Motor neuron (in vitro differentiated cells): ENCODE data around the gene MYBPC3. TPM values are rescaled to one million over a fixed set of nuclear protein-coding genes. Genes with fewer than 3 reads are reported as not detected.
A peak's percentile ranks its signal among the peaks of the same experiment; 100 is the strongest.

Experiments used
- ATAC-seq, 8 experiments: fragments of 200-7000 bp; cut with Tn5 transposase; replicated peaks in 6 of 8; 2 replicates each; pipeline ENCODE4 v1.8.0; 2021; ENCODE audit warnings: mild to moderate bottlenecking in 8 of 8, moderate library complexity in 8 of 8
- H3K27ac ChIP-seq, 2 donors: fragments of 250-450 bp; sonication (Bioruptor Pico); 2 replicates each; pipeline ENCODE4 v1.9.0; 2021; ENCODE audit warnings: antibody characterized with exemption in 2 of 2, mild to moderate bottlenecking in 2 of 2, moderate library complexity in 1 of 2
- H3K4me1 ChIP-seq, 2 donors: fragments of 250-450 bp; sonication (Bioruptor Pico); replicated peaks in 1 of 2; 2 replicates each; pipeline ENCODE4 v1.6.1; 2021; ENCODE audit warnings: antibody characterized with exemption in 2 of 2, mild to moderate bottlenecking in 2 of 2, moderate library complexity in 1 of 2
- H3K4me3 ChIP-seq, 5 donors: fragments of 250-450 bp; sonication (Bioruptor Pico); 2 replicates each; pipeline ENCODE4 v1.9.0; 2021; ENCODE audit warnings: antibody characterized with exemption in 5 of 5, mild to moderate bottlenecking in 5 of 5, moderate library complexity in 4 of 5
- WGBS, 10 experiments: fragments of 450-650 bp; shearing (Covaris generic); methylation state at CpG; one replicate each; pipeline ENCODE4 v1.0.0; 2022; 5-methylcytosine and 5-hydroxymethylcytosine counted together
- in situ Hi-C, 9 experiments: fragments of 400-800 bp; cut with MboI; loops; one replicate each; pipeline ENCODE4 v1.15.0; 2021; ENCODE audit warnings: low sequenced_read_pairs in 9 of 9, low pct_unique_long_range_greater_than_20kb in 2 of 9; ENCODE audit not compliant: unreplicated experiment in 9 of 9
- total RNA-seq, 8 experiments: library from RNA; unstranded; fragments of 300-600 nt; gene quantifications; 2 replicates each; pipeline versions ENCODE4 v1.2.3 to v1.2.4, GENCODE V29; 2022

The MYBPC3 gene
- total RNA-seq, result under 1 TPM in 3 of 8 experiments, not detected in 5; 0.04 to 0.09 (median 0.05) TPM

DNA sequence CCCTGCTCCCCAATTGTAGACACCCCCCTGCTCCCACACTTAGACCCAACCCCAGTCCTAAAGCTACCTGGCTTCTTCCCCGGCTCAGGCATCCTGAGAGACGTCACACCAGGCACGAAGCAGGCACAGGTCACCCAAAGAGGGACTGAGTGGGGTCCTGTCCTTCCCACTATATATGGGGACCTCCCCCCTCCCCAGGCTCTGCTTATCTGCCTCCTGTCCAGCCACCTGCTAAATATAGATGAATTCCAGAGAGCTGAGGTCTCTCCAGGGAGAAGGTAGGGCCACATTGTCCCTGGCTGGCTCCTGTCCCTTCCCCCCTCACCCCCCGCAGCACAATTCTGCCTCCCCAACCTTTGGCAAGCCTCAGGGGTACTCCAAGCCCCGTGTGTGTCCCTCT is at the start of gene MYBPC3:
MYBPC3 (minus strand) TSS at position 147 of the 400 bp plus-strand sequence; CDS start at position 92, 55 bp downstream.
- in situ Hi-C loops, result no loop called here
- ATAC-seq, result no peak
- no peak within 1 kb of the TSS for H3K27ac ChIP-seq
- peaks cover 5 to 6% of the 10 kb centered on the region in 2 donors for H3K4me1 ChIP-seq
- WGBS, 10 experiments, result 20 to 100% methylated on average over 1 of the region's 5 CpGs; no CpG with 5 or more reads in 8 of the 10 experiments
- no peak within 1 kb of the TSS for H3K4me3 ChIP-seq

DNA sequence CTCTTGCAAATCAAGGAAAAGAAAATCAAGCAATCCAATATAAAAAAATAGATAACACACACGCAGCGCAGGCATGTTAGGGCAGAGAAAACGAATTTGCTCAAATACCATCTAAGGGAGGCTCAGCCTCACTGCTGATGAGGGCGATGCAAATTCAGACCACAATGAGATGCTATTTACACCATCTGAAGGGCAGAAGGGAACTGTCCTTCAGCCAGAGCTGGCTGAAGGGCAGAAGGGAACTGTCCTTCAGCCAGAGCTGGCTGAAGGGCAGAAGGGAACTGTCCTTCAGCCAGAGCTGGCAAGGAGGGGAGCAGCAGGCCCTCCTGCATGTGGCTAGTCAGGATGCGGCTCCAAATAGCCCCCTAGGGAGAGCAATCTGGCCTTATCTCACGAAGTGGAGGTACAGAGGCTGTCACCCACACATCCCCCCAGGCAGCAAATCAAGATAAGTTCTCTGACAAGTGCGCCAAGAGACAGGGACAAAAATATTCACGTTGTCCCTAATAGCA is 48.3 kb upstream of the MYBPC3 start:
- Histone ChIP-seq H3K4me1 (peaks cover 15 to 19% of the 10 kb centered on the region in 2 donors), H3K4me3 (peak overlapping the region in 1 of 5 donors; percentile 31), H3K27ac (peak overlapping the region; percentile 4 to 7)
- in situ Hi-C loops, result loop anchor here in 1 of 9 experiments (25.0 kb wide), 1 partner anchor 161 kb away; the partner anchor contains the start of genes CELF1 and PTPMT1
- ATAC-seq, result peak; percentile 44 to 85 (median 82)
- WGBS, 10 experiments, result 0 to 74% (median 41%) methylated on average over 1 to 7 of the region's 8 CpGs; no CpG with 5 or more reads in 2 of the 10 experiments

DNA sequence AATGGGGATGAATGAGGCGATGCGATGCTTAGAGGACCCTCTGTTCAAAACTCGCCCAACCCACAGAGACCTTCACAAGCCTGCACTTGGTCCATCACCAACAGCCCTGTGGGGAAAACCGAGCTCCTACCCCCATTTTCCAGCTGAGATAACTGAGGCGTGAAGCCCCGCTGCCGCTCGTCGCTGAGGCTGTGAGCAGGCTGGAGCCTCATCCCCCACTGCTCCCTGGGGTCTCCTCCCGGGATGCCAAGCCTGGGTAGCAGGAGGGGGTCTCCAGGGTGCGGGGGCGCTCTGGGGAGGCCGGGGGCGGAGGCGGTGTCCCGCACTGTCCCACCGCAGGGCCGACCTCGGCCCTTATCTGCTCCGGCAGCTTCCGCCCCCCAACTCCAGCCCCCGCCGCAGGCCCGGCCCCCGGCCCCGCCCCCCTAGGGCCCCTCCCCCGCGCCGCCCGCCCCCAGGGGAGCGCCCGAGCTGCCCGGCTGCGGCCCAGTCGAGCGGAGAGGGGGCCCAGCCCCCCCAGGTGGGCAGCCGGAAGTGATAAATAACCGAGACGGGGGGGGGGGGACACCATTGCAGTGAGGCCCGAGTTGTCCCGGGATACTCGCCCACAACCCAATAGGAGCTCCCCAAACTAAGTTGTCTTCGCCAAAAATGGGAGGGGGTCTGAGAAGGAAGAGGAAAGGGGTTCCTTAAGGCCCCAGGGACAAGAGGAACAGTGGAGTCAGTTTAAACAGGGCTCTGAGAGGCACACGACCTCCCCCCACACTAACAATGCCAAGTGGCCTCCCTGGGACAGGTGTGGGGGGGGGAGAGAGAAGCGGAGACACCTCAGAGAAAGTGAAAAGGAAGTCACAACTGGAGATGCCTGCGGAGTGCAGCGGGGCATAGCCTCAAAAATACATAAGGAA is 47.6 kb upstream of the MYBPC3 start:
- WGBS, 10 experiments, result 0 to 56% (median 25%) methylated on average over 1 to 7 of the region's 47 CpGs; no CpG with 5 or more reads in 1 of the 10 experiments
- ATAC-seq, result peak; percentile 21 to 74 (median 53)
- H3K27ac ChIP-seq, result peak overlapping the region; percentile 4 to 38
- H3K4me1 ChIP-seq, result peaks cover 15 to 19% of the 10 kb centered on the region in 2 donors
- peak overlapping the region in 3 of 5 donors; percentile 4 to 31 (median 16) for H3K4me3 ChIP-seq
- in situ Hi-C loops, result loop anchor here in 1 of 9 experiments (25.0 kb wide), 1 partner anchor 162 kb away; the partner anchor contains the start of genes CELF1 and PTPMT1

DNA sequence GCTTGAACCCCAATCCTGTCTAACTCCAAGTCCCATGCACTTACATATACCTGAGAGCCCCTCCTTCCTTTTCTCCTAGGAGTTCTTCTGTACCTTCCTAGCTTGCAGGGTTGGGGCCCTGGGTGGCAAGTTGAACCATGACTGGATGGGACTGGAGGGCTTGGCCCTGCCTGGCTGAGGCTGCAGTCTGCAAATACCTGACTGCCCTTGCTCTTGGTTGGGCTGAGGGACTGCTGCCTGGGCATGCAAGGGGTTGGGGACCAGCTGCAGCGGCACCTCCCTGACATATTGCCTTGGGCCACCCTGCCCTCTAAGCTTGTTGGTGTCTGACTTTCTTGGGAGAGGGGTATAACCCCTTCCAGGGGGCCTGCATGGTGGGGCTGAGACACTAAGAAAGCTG is 46.0 kb upstream of the MYBPC3 start:
- no peak for ATAC-seq
- in situ Hi-C loops, result no loop called here
- Histone ChIP-seq H3K4me3 (no peak overlapping the region), H3K4me1 (peaks cover 17 to 19% of the 10 kb centered on the region in 2 donors), H3K27ac (no peak overlapping the region)
- WGBS, 10 experiments, result 67 to 100% (median 100%) methylated on average over 1 of the region's 1 CpG; no CpG with 5 or more reads in 7 of the 10 experiments

DNA sequence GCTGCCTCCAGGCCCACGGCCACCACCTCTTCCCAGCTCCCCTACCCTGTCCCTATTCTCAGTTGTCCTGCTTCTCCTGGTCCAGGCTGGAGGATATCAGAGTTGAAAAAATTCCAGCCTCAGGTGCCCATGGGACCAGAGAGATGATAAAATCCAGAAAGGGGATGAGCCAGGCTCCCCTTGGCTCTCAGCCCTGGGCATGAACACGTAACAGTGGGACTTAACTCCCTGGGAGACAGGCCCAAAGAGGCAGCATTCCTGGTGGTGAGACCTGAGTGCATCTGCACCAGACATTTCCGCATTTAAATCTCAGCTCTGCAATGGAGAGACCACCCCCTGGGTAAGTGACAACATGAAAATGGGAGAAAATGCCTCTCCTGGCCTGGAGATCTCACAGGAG is 45.5 kb upstream of the MYBPC3 start:
- H3K27ac ChIP-seq, result no peak overlapping the region
- in situ Hi-C loops, result no loop called here
- 67 to 100% (median 83%) methylated on average over 1 to 3 of the region's 3 CpGs; no CpG with 5 or more reads in 5 of the 10 experiments for WGBS, 10 experiments
- H3K4me3 ChIP-seq, result no peak overlapping the region
- peaks cover 19% of the 10 kb centered on the region in 2 donors for H3K4me1 ChIP-seq
- no peak for ATAC-seq

DNA sequence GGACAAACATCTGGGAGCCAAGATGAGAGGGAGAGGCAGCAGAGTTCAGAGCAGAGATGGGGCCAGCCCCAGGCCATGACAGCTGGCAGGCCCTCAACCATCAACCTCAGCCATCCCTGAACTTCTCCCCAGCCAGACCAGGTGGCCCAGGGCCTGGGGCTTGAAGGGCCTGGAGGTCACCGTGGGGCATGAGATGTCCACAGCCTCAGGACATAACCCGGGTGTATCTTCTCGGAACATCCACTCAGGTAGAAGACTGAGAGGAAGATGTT is 43.5 kb upstream of the MYBPC3 start:
- peaks cover 13 to 19% of the 10 kb centered on the region in 2 donors for H3K4me1 ChIP-seq

DNA sequence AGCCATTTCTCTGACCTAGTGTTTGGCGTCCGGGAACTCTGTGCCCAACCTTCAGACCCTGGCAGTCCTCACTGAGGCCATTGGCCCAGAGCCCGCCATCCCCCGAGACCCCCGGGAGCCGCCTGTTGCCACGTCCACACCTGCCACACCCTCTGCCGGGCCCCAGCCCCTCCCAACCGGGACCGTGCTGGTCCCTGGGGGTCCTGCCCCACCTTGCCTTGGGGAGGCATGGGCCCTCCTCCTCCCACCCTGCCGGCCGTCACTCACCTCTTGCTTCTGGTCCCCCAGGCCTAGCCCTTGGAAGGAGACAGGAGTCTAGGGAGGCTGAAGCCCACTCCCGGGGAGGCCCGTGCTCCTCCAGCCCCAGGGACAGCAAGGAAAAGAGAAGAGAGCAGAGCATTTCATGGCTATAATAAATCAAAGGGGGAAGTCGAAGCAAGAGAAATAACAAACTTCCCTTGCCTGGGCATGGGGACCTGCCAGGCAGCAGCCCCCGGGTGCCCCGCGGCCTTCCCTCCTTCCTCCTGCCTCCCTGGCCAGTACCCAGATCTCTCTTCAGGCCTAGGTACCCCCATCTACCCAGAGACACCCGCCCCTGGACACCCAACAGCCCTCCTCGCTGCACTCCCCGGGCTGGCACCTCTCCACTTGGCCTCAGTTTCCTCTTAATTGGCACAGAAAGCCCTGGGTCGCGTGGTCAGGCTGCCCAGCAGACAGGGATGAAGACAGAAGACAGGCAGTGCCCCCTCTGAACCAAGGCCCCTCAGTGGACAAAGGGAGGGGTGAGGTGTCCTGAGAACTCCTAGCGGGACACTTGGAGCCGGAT is 42.9 kb upstream of the MYBPC3 start:
- Histone ChIP-seq H3K27ac (no peak overlapping the region), H3K4me1 (peaks cover 8 to 16% of the 10 kb centered on the region in 2 donors), H3K4me3 (no peak overlapping the region)
- in situ Hi-C loops, result no loop called here
- no peak for ATAC-seq
- 40 to 100% (median 92%) methylated on average over 1 to 4 of the region's 25 CpGs; no CpG with 5 or more reads in 6 of the 10 experiments for WGBS, 10 experiments

More for the DNA sequence above, 43.5 kb upstream of the MYBPC3 start:
- in situ Hi-C loops, result no loop called here
- no peak for ATAC-seq
- Histone ChIP-seq H3K27ac (no peak overlapping the region), H3K4me3 (no peak overlapping the region)
- WGBS, 10 experiments, result 90 to 100% (median 93%) methylated on average over 2 to 3 of the region's 3 CpGs; no CpG with 5 or more reads in 7 of the 10 experiments

DNA sequence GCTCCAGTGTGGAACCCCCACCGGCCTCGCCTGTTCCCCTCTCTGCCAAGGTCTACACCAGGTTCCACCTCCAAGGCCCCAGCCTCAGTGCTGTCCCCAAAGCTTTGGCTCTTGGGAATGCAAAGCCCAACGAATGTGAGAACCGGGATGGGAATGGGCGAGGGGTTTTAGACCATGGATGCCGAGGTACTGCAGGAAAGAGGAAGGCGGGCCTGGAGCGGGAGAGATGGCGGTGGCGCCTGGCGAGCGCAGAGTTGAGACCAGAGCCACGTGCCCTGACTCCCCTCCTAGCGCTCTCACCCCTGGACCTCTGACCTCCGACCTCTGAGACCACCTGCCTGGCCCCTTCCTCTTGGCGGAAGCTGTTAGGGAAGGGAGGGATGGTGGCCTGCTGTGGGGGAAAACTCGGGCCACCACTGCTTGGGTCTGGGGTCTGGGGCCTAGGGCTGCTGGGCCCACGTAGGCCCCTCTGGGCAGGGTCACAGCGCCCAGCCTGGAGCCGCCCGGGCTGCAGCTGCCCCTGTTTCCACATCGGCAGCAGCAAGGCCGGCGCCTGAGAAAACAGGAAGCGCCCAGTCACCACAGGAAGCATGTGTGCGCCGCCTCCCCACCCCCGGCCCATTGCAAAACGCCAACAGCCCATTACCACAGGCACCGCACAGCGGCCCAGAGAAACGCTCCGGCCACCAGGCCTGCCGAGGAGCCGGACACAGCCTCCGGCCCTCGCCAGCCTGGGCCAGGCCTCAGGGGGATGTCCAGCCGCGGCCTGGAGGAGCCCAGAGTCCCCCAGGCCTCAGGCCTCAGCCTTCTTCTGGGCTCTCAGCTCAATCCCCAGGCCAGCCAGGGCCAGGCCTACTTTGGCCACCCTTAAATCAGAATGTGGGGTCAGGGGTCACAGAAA is 42.1 kb upstream of the MYBPC3 start:
- no peak for ATAC-seq
- WGBS, 10 experiments, result 60 to 93% (median 87%) methylated on average over 1 to 12 of the region's 39 CpGs; no CpG with 5 or more reads in 5 of the 10 experiments
- Histone ChIP-seq H3K27ac (no peak overlapping the region), H3K4me3 (no peak overlapping the region), H3K4me1 (peaks cover 0 to 8% of the 10 kb centered on the region in 2 donors)
- in situ Hi-C loops, result no loop called here

DNA sequence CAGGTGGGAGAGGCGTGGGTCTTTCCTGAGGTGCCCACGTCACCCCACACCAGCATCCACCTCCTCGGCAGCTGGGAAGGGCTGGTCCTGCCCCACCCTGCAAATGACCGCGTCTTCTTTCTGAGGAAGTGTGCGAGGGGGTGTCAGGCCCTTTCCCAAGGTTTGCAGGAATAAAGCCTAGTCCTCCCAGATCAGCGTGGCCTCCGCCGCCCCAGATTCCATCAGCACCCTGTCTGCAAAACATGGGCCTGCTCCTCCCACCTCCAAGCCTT is 41.5 kb upstream of the MYBPC3 start:
- ATAC-seq, result no peak
- Histone ChIP-seq H3K4me3 (no peak overlapping the region), H3K4me1 (peaks cover 0 to 4% of the 10 kb centered on the region in 2 donors), H3K27ac (no peak overlapping the region)
- in situ Hi-C loops, result no loop called here
- WGBS, 10 experiments, result 80 to 100% (median 97%) methylated on average over 1 to 4 of the region's 9 CpGs; no CpG with 5 or more reads in 6 of the 10 experiments

DNA sequence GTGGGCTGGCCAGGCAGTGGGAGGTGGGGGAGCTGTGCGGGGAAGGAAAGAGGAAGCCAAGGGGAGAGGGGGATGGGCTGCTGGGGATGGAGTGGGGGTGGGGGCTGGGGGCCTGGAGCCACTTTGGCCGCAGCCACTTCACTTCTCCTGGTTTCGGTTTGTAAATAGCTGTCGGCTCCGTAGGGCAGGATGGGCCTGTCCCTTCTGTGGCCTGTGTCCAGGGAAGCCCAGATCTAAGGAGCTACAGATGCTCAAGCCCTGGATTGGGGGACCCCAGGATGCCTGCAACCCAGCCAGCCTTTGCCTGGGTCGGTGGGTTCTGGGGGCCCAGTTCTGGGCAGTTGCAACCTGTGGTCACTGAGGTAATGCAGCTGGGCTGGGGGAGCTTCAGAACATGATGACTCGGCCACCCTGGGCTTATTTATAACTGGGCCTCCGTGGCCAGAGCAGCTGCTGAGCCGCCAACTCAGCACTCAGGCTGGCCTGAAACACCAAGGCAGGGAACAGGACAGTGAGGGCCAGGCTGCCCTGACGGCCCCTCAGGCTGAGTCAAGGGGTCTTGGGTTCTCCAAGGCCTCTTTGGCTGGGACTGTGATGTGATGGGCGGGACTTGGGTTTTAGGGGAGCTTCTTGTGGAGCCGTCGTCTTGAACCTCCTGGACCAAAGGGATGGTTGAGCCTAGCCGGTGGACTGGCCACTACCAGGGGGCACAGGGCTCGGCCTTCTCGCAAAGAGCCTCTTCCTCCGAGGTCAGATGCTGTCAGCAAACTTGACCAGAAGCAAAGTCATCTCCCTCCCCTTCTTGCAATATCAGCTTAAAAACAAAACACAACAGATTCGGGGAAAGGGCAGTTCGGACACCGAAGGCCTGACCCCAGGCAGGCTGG is 40.9 kb upstream of the MYBPC3 start:
- Histone ChIP-seq H3K4me1 (peaks cover 0 to 4% of the 10 kb centered on the region in 2 donors), H3K4me3 (no peak overlapping the region), H3K27ac (peak overlapping the region in 1 of 2 donors; percentile 3)
- WGBS, 10 experiments, result 40 to 100% (median 80%) methylated on average over 1 to 5 of the region's 20 CpGs; no CpG with 5 or more reads in 5 of the 10 experiments
- ATAC-seq, result peak in 7 of 8 experiments; percentile 61 to 88 (median 84)
- in situ Hi-C loops, result no loop called here

DNA sequence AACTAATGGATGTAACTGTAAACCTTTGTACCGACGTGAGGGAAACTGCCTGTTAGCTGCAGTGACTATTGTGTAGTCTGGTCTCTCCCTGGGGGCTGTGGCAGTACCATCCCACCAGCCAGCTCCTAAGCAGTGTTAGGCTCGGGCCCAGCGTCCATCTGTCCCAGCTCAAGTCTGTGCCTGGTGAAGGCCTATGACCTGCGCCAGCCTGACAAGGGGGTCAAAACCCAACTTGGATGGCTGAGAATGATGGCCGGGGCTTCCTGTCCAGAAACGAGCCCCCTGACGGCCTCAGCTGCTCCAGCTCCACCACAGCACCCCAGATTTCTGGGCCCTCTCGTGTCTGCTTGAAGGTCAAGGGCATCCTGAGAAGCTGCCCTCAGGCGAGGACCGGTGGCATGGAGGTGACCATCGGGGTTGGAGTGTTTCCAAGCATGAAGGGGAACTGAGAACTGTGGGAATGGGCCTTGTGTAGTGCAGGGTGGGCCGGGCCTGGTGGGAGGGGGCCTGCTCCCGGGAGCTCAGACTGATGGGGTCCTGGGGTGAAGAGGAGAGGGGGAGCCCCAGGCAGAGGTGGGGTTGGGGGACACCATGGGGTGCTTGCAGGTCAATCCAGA is 40.2 kb upstream of the MYBPC3 start:
- Histone ChIP-seq H3K4me3 (no peak overlapping the region), H3K27ac (no peak overlapping the region), H3K4me1 (peaks cover 0 to 4% of the 10 kb centered on the region in 2 donors)
- WGBS, 10 experiments, result 85 to 100% (median 86%) methylated on average over 3 to 7 of the region's 14 CpGs; no CpG with 5 or more reads in 6 of the 10 experiments
- in situ Hi-C loops, result no loop called here
- no peak for ATAC-seq
